Fibroblast of upper back skin (primary cell): ENCODE results near the gene PEAK3.
A peak's percentile ranks its signal among the peaks of the same experiment; 100 is the strongest.

Source experiments
- DNase-seq: peaks from one replicate; pipeline ENCODE4 v3.0.0-alpha.2; 2013

PEAK3 gene

DNA sequence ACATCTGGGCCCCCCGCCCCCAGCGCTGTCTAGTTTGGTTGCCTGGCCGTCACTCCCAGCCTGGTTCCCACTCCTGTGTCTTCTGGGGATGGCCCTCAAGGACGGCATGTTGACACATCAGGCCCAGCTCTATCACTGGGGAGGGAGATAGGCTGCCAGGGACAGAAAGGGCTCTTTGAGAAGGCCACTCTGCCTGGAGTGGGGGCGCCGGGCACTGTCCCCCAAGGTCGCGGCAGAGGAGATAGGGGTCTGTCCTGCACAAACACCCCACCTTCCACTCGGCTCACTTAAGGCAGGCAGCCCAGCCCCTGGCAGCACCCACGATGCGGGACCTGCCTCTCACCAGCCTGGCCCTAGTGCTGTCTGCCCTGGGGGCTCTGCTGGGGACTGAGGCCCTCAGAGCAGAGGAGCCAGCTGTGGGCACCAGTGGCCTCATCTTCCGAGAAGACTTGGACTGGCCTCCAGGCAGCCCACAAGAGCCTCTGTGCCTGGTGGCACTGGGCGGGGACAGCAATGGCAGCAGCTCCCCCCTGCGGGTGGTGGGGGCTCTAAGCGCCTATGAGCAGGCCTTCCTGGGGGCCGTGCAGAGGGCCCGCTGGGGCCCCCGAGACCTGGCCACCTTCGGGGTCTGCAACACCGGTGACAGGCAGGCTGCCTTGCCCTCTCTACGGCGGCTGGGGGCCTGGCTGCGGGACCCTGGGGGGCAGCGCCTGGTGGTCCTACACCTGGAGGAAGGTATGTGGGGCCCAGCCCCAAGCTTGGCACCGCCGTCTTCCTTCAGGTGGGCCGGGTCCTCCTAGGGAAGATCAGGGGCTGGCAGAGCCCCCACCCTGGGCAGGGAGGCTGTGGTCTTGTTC lies 32.7 kb downstream of the PEAK3 start, which contains the start of gene AMH:
AMH (plus strand) TSS at position 314 of the 857 bp plus-strand sequence; CDS start at position 324, 10 bp downstream.
- DNase-seq = no peak

DNA sequence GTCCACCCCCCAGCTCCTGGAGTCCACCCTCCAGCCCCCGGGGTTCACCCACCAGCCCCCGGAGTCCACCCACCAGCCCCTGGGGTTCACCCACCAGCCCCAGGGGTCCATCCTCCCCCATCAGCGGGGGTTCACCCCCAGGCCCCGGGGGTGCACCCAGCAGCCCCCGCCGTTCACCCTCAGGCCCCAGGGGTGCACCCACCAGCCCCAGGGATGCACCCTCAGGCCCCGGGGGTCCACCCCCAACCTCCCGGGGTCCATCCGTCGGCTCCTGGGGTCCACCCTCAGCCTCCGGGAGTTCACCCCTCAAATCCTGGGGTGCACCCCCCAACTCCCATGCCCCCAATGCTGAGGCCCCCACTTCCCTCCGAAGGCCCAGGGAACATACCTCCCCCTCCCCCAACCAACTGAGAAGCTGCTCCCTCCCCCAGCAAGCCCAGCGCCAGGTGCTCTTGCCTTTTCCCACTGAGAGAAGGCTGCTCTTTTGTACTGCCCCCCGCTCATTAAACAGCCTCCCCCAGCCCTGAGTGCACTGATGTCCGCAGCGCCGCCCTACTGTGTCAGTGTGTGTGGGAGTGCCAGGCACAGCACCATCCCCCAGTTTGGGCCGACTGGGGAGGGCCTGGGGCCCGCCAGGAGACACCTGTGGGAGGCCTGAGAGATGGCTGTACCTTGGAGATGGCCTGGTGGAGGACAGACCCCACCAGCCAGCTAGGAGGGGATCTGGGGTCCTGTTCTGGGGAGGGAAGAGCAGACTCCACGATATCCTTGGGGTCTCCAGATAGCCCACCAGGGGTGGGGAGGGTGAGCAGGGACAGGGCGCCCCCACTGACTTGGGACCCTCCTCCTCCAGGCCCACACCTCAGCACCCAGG lies 33.6 kb downstream of the PEAK3 start:
- DNase-seq = no peak

DNA sequence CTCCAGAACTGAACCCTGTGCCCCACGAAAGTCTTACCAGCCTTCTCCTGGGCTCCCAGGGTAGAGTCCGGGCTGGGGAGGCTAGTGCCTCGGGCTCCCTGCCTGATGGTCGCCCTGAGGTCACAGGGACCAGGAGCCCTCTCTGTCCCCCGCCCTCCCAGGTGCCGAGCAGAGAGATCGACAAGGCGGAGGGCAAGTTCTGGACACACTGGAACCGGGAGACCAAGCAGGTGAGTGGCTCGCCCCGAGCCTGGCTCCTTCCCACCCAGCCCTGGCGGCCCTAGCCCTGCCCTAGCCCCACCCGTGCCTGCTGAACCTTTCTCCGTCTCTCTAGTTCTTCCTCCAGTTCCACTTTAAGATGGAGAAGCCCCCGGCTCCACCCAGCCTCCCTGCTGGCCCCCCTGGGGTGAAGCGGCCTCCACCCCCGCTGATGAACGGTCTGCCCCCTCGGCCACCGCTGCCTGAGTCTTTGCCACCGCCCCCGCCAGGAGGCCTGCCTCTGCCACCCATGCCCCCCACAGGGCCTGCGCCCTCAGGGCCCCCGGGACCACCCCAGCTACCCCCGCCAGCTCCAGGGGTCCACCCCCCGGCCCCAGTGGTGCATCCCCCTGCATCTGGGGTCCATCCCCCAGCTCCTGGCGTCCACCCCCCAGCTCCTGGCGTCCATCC lies 34.4 kb downstream of the PEAK3 start:
- DNase-seq = no peak

DNA sequence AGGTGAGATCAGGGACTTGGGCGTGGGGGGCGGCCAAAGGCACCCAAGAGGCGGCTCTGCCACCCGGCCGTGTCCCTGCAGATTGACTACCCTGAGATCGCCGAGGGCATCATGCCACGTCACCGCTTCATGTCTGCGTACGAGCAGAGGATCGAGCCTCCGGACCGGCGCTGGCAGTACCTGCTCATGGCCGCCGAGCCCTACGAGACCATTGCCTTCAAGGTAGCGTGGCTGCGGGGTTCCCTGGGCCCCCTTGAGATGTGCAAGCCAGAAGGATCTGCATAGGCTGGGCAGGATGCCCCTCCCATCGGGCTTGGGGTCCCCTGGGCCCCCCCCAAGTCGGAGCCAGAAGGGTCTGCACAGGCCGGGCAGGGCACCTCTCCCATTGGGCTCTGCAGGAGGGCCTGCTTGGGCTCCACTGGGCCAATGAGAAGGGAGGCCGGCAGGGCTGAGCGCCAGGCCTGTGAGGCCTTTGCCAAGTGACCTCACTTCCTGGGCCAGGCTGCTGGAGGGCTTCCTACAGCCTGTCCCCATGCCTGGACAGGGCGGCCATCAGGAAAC lies 35.1 kb downstream of the PEAK3 start:
- DNase-seq = peak; percentile 33

DNA sequence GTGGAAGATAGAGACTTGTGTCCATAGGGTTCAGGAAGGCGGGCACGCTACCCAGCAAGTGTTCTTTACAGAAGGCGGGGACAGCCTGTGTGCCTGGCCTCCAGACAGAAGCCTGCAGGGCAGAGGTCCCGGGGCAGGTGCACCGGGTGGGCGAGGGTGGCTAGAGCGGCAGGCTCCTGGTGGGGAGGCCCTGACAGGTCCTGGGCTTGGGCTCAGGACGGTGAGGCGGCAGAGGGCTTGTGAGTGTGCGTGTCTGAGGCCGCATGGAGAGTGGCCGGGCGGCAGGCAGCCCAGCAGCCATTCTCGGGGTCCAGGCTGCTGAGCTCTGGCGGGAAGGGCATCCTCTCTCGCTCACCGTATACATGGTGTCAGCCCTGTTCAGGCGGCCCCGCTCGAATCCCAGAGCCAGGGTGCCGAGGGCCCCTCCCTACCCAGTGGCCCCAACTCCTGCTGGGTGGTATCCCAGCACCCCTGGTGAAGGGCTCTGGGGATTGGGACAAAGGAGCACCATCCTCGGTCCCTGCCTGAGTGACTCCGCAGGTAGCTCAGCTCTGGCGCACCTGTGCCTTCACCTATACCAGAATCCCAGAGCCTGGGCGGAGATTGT lies 35.9 kb downstream of the PEAK3 start:
- DNase-seq = no peak

DNA sequence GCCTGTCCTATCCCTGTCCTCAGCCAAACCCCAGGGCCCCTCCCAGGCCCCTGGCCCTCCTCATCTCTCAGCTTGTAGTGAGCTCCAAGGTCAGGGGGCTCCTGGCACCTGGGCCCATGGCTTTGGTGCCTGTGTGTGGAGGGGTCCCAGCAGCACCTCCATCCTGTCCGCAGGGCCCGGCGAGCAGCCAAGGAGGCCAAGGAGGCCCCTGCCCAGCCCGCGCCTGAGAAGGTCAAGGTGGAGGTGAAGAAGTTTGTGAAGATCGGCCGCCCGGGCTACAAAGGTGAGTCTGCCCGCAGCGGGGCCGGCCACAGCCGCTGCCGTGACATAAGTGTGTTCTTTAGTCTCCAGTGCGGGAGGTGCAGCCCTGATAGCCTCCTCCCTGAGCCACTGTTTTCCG lies 36.7 kb downstream of the PEAK3 start:
- no peak for DNase-seq

DNA sequence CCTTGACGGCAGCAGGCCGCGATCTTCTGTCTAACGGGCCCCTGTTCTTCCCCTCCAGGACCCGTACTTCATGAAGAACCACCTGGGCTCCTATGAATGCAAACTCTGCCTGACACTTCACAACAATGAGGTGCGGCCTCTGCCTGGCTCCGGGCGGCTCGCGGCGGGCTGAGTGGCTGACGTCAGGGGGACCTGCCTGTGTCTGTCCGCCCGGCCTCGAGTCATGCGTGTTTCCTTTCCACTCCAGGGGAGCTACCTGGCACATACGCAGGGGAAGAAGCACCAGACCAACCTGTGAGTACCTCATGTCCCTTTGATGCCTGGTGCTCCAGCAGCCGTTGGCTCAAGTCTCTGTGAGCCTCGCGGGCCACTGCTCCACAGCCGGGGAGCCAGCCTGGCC lies 37.5 kb downstream of the PEAK3 start:
- no peak for DNase-seq

DNA sequence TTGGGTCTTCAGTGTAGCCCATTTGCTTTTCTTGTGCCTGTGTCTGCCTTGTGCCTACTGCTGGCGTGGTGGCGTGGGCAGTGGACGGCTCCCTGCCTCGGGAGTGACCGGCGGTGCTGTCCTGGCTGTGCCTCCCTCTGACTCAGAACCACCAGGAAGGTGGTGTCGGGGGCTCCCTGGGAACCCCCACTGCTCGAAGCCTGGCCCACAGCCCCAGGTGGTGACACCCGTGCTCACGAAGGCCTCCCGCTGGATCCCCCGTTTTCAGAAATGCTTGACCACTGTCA lies 37.9 kb downstream of the PEAK3 start:
- no peak for DNase-seq

DNA sequence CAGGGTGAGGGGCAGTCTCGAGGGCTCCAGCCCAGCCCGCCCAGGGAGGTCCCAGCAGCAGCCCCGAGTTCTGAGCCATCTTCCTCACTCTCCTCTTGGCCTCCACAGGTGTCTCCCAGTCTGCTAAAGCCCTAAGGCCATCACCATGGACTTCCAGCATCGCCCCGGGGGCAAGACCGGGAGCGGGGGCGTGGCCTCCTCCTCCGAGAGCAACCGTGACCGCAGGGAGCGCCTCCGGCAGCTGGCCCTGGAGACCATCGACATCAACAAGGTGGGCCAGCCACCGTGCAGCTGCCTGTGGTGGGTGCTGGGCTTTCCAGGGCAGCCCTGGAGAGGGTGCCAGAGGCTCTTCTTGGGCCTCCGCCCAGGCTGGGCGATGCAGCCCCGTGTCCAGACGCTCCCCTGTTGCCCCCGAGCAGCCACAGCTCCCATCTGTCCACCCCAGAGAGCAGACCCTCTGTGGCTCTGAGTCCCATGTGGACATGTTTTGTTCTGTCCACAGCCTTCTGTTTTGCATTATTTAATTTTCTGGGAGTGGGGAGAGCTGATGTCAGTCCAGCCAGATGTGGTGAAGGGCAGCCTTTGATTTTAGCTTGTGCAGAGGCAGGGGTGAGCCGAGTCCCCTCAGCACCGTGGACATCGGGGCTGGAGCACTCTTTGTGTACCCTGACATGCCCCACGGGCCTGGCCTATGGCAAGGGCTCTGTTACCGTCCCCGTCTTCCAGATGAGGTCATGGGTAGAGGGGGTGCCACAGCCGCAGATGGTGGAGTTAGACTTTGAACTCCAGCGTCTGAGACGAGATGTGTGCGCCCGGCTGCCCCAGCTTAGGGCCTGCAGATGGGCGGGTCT lies 38.5 kb downstream of the PEAK3 start:
- no peak for DNase-seq

DNA sequence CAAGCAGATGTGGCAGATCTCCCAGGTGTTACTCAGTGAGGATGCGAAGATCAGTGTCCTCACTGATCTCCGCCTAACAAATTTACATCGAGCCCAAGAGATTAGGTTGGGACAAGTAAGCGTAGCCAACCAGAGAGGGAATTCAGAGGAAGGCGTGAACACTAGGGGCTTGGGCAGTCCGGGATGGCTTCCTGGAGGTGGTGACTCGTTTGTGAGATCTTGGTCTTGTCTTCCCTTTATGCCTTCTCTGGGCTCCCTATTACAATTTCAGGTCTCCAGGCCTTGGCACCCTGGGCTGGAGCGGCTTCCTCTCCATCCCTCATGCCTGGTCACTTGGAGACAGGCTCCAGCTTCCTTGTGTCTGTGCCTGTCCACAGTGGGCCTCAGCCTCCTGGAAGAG lies 39.2 kb downstream of the PEAK3 start:
- DNase-seq = no peak

DNA sequence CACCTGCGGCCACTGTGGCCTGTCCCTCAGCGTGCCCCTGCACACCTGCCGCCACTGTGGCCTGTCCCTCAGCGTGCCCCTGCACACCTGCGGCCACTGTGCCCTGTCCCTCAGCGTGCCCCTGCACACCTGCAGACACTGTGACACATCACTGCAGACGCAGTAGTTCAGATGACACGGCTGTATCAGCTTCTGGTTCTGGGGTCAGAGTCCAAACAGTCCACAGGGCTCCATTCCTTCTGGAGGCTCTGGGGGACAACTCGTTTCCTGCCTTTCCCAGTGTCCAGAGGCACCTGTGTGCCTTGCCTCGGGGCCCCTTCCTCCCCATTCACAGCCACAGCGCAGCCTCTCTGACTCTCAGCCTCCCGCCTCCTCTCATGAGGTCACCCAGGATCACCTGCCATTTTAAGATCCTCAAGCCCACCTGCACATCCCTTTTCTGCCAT lies 39.9 kb downstream of the PEAK3 start:
- DNase-seq = no peak

DNA sequence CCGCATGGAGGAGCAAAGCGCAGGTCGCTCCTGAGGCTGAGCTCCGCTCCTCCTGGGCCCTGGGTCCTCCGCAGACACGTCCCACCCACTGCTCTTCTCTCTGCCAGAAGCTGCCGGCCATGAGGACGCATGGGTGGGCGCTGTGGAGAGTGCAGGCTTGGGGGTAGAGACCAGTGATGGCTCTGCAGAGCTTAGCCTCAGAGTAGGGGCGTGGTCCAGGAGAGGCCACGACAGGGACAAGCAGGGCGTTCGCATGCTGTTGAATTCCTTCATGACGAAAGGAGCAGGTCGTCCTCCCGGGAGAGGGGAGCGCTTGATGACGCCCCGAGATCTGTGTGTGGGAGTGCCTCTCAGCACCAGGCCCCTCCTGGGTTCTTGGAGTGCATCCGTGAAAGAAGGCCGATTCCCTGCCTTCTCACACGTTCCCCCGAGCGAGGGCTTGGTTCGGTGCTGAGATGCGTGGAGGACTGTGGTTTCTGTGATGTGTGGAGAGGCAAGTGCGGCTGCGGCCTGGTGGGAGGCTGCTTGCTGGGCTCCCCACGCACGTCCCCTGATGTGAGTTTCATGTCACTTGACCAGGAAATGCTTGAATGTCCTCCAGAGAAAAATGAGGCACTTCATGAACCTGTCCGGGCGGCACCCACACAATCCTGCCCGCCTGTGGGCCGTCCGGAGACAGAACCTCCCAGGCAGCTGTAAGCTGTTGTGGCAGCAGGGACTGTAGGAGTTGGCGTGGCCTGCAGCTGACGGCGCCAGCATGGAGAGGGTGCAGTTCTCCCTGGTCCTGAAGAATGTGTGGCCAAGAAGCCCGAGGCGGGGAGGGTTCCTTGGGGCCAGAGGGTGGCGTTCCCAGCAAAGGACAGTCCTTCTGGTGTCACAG lies 40.9 kb downstream of the PEAK3 start:
- no peak for DNase-seq

DNA sequence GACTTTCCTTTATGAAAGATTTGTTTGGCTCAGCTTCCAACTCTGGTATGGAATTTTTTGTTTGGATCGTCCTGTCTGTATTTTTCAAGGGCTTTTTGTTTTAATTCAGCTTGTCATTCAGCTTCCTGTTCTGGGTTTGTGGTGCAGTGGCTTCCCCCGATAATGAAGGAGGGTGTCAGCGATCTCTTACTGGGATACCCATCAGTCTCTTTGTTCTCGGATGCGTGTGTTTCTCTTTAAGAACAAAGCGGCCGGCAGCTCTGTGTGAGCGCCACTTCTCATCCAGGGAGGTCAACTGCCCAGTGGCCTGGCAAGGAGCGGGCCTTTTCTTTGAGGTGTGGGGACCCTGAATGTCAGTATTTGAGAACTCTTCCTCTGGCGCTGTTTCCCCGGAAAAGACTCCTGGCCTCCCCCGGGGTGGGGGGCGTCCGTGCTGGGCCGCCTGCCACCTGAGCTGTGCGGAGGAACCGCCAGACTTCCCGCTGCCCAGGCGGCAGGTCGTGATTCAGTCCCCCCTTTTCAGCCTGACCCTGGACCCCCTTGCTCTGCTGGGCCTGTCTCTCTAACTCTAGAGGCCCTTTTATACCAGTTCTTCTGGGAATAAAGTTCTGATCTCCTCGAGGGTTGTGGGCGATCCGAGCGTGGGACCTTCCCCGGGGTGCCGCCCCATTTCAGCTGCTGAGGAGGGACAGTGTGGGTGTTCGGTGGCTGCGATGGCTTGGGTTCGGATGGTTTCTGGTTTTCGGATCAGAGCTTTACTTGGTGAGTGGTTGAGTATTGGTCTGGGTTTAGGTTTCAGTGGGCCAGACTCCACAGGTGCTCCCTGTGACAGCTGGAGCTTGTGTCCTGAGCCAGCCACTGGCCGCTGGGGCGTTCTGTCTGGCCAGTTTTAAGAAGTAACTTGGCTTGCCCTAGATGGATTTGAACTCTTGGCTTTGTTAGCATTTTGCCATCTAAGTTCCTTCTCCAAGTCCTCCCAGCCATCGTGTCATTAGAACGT lies 41.9 kb downstream of the PEAK3 start:
- peak; percentile 30 for DNase-seq

DNA sequence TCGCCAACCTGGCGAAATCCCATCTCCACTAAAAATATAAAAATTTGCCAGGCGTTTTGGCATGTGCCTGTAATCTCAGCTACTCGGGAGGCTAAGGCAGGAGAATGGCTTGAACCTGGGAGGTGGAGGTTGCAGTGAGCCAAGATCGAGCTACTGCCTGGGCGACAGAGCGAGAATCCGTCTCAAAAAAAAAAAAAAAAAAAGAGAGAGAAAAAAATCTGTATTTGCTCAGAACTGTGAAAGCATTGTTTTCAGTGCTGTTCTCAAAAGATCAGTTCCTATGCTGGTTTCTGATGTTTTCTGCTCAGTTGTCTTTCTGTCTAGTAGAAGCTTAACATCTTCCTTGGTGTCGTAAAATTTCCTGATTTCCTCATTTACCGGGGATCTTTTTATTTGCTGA lies 42.8 kb downstream of the PEAK3 start:
- no peak for DNase-seq

DNA sequence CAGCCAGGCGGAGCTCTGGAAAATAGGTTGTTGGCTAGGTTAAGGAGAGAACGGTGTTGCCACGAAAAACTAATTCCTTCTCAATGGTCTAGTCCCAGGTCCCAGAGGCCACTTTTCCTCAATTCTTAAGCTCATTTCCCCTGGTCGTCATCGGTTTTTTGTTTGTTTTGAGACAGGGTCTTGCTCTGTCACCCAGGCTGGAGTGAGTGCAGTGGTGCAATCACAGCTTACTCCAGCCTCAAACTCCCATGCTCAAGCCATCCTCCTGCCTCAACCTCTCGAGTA lies 44.2 kb downstream of the PEAK3 start:
- DNase-seq = no peak

DNA sequence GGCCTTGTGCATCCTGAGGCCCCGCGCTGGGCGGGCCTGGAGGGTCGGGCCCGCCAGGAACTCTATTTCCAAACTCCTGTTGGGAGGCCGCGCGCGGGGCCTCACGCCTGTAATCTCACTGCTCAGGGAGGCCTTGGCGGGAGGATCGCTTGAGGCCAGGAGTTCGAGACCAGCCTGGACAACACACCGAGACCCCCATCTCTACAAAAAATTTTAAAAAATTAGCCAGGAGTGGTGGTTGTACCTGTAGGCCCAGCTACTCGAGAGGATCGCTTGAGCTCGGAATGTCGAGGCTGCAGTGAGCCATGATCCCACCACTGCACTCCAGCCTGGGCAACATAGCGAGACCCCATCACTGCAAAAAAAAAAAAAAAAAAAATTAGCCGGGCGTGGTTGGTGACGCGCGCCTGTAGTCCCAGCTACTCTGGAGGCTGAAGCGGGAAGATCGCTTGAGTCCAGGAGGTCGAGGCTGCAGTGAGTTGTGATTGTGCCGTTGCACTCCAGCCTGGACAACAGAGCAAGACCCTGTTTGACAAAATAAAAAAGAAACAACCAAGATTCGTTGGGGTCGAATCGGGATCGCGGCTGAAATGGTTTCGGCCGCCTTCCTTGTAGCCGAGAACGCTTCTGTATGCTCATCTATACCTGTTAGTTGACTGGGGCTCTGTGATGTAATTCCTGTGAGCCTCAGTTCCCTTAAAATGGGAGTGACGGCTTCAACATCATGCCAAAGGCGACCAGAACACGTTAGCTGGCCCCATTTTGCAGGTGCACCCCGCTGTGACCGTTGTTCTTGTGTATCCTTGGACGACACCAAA lies 44.7 kb downstream of the PEAK3 start:
- no peak for DNase-seq

DNA sequence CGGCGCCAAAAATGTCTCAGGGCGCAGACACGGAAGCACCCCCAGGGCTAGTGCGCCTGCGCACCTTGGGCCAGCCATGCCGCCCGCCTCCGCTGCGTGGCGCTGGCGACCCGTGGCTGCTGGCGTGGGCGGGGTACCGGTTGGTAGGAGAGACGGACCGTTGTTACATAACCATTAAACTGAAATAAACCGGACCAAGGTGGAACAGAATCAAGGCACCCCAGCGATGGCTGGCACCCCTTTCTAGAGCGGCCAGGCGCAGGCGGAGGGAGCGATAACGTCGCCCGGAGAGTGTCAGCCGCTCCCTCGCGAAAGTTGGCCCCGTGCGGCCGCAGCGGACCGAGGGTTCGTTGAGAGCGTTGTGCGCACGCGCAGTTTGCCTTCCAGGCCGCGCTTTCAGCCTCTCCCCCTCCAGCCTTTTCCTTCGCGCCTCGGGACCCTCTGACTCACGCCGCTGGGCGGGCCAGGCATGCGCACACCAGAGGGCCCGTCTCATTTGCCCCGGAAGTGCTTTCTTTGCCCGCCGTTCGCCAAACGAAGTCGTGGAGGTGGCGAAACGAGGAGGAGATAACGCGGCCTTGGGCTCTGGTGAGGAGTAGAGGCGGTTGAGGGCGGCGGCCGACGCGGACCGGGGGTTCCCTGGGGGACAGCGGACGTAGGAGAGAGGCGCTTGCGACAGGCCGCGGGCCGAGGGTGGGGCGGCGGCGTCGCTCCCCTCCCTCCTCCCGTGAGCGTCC lies 45.5 kb downstream of the PEAK3 start, which contains the start of the genes PLEKHJ1 and SF3A2:
PLEKHJ1 (minus strand) TSS at position 16 of the 737 bp plus-strand sequence. CDS start 81 bp downstream, outside the sequence.
SF3A2 (plus strand) TSS at position 511 of the 737 bp plus-strand sequence. CDS start 6,595 bp downstream, outside the sequence.
- DNase-seq = peak; percentile 97

DNA sequence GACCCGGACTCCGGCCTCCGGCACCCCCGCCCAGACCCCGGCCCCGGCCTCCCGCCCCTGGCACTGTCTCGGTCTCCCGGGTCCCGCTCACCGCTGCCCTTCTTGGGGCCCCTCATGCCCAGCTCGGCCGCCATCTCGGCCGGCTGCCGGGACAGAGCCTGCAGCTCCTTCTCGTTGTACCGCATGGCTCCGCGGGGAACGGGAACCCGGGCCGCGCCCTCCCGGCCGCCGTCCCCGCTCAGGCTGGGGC lies 46.0 kb downstream of the PEAK3 start:
- no peak for DNase-seq
